ENCODE results near the gene SCFD1. TPM values are rescaled to one million over a fixed set of nuclear protein-coding genes. Genes with fewer than 3 reads are reported as not detected.

Gene SCFD1, protein sequence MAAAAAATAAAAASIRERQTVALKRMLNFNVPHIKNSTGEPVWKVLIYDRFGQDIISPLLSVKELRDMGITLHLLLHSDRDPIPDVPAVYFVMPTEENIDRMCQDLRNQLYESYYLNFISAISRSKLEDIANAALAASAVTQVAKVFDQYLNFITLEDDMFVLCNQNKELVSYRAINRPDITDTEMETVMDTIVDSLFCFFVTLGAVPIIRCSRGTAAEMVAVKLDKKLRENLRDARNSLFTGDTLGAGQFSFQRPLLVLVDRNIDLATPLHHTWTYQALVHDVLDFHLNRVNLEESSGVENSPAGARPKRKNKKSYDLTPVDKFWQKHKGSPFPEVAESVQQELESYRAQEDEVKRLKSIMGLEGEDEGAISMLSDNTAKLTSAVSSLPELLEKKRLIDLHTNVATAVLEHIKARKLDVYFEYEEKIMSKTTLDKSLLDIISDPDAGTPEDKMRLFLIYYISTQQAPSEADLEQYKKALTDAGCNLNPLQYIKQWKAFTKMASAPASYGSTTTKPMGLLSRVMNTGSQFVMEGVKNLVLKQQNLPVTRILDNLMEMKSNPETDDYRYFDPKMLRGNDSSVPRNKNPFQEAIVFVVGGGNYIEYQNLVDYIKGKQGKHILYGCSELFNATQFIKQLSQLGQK
- total RNA-seq = 127 and 161 TPM in 2 replicates

DNA sequence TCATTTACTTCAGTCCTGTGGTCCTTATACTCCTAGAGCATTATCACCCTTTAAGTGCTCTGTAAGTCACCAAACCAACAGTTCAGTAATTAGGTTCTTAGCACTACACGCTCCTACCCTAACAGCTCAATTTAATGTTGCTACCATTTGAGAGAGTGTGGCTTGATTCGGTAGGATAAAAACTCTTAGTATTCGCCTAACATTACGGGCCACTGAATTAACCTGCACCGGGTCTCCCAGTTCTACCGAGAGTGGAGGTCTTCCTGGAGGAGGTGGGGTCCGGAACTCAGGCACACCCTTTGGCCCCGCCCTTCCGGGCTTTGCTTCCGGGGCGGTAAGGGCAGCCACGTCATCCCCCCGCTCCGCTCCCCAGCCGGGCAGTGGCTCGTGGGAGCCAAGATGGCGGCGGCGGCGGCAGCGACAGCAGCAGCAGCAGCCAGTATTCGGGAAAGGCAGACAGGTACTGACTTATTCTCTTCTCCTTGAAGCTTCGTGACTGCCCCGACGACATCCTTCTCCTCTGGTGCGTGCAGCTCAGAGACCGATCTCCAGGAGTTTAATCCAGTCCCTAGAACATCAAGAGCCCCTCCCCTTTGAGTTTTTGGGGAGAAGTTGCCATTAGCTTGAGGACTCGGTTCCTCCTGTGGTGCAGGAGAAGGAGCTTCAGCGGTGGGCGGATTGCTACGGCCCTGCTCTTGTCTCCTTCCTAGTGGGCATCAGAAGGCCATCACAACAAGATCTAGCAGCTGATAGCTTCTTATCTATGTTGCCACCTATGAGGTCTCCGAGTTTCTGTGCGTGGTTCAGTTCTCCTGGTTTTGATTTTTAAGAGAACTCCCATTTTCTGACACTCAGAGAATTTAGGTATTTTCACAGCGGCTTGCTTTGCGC lies at the start of gene SCFD1:
Gene SCFD1, plus strand, starts transcription at position 380 of the 891 bp plus-strand sequence. Its CDS starts 20 bp downstream, at position 400.

Other genes with a start within 250 kb of the SCFD1 start
- 14.5 and 14.9 TPM in 2 replicates for gene G2E3, start 63.2 kb upstream of the SCFD1 start, total RNA-seq